ENCODE data around the gene ACSF3. TPM values are rescaled to one million over a fixed set of nuclear protein-coding genes. Genes with fewer than 3 reads are reported as not detected.

The ACSF3 gene
- total RNA-seq, 2 donors from 2014 or later = 34.8 to 35.5 TPM

DNA sequence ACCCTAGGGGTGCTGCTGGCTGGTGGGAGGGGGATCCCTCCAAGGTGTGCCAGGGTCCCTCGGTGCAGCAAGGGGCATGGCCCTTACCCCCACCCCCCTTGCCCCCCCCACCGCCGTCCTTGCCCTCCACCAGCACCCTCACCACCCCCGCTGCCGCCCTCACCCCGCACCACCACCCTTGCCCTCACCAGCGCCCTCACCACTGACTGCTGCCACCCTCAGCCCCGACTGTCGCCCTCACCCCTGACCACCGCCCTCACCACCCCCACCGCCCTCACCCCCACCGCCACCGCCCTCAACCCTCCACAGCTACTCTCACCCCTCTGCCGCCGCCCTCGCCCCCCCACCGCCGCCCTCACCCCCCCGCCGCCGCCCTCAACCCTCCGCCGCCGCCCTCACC, 23.1 kb upstream of the ACSF3 start:
- WGBS, 2 experiments (ENCODE audit: insufficient coverage in 1 of 2, insufficient read length in 1 of 2) = 85% methylated on average over 9 of the region's 24 CpGs; no CpG with 5 or more reads in 1 of the 2 experiments
- no peak overlapping the region for H3K4me3 Mint-ChIP-seq
- H3K27ac Mint-ChIP-seq = no peak overlapping the region
- Histone ChIP-seq H3K9me3 (ENCODE audit: control insufficient read depth, low read length) (peaks cover 18% of the 10 kb centered on the region), H3K27ac (ENCODE audit: low read depth, low read length) (no peak overlapping the region), H3K9ac (ENCODE audit: extremely low read depth, low read length, poor library complexity, severe bottlenecking) (no peak overlapping the region), H3K4me3 (ENCODE audit: low read length) (no peak overlapping the region), H3K27me3 (ENCODE audit: control insufficient read depth, insufficient read depth, low read length, poor library complexity, severe bottlenecking) (no peaks in the 10 kb centered on the region), H3K36me3 (ENCODE audit: control insufficient read depth, insufficient read depth, low read length) (no peaks in the 10 kb centered on the region), H3K4me1 (ENCODE audit: control insufficient read depth, insufficient read depth, low read length) (no peaks in the 10 kb centered on the region)
- no peaks in the 10 kb centered on the region for H3K4me1 Mint-ChIP-seq
- DNase-seq = no peak
- no peaks in the 10 kb centered on the region for H3K27me3 Mint-ChIP-seq (ENCODE audit: insufficient read depth)
- no peak for TF ChIP-seq CTCF (conservative IDR thresholded peaks at IDR 0.05)
- H3K36me3 Mint-ChIP-seq (ENCODE audit: low read depth) = no peaks in the 10 kb centered on the region
- H3K9me3 Mint-ChIP-seq = peaks cover 19% of the 10 kb centered on the region

- Histone ChIP-seq H3K9ac (ENCODE audit: extremely low read depth, low read length, poor library complexity, severe bottlenecking) (no peak overlapping the region), H3K4me1 (ENCODE audit: control insufficient read depth, insufficient read depth, low read length) (no peaks in the 10 kb centered on the region), H3K36me3 (ENCODE audit: control insufficient read depth, insufficient read depth, low read length) (no peaks in the 10 kb centered on the region), H3K4me3 (ENCODE audit: low read length) (no peak overlapping the region), H3K27me3 (ENCODE audit: control insufficient read depth, insufficient read depth, low read length, poor library complexity, severe bottlenecking) (no peaks in the 10 kb centered on the region), H3K9me3 (ENCODE audit: control insufficient read depth, low read length) (peaks cover 23% of the 10 kb centered on the region), H3K27ac (ENCODE audit: low read depth, low read length) (peak overlapping the region; percentile 44)
- Mint-ChIP-seq H3K9me3 (peaks cover 29% of the 10 kb centered on the region), H3K27me3 (ENCODE audit: insufficient read depth) (no peaks in the 10 kb centered on the region), H3K4me1 (no peaks in the 10 kb centered on the region), H3K27ac (no peak overlapping the region), H3K36me3 (ENCODE audit: low read depth) (no peaks in the 10 kb centered on the region), H3K4me3 (no peak overlapping the region)
- no peak for TF ChIP-seq CTCF (conservative IDR thresholded peaks at IDR 0.05)
- 79 to 86% methylated on average over 15 to 30 of the region's 30 CpGs for WGBS, 2 experiments (ENCODE audit: insufficient coverage in 1 of 2, insufficient read length in 1 of 2)
- DNase-seq = no peak
Observed at GRCh38 chr16:89071686-89072547, 21.7 kb upstream of the ACSF3 start.

DNA sequence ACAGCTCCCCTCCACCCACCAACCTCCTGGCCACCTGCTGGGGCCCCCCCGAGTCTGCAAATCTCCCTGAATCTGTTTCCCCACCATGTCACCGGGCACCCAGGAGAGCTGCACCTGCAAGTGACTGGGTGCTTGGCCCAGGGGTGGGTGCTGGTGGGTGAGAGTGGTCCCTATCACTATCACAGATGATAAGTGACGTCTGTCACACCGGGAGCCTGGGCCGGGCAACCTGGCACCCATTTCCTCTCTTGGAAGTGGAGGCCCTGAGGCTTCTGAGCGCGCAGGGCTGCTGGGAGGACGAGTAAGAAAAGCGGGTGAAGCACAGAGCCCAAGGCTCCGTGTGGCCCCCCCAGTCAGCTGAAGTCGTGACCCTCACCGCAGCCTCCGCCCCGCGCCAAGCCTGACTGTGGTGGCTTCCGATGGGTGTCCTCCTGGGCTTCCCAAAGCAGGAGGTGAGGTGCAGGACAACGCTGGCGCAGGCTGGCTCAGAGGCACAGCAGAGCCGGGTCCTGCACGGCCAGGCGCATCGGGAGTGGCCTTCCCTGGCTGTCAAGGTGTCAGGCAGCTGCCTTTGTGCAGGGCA, 21.0 kb upstream of the ACSF3 start:
- Mint-ChIP-seq H3K9me3 (peaks cover 29% of the 10 kb centered on the region), H3K4me3 (no peak overlapping the region), H3K4me1 (no peaks in the 10 kb centered on the region), H3K27me3 (ENCODE audit: insufficient read depth) (no peaks in the 10 kb centered on the region), H3K27ac (no peak overlapping the region), H3K36me3 (ENCODE audit: low read depth) (no peaks in the 10 kb centered on the region)
- Histone ChIP-seq H3K4me3 (ENCODE audit: low read length) (no peak overlapping the region), H3K9me3 (ENCODE audit: control insufficient read depth, low read length) (peaks cover 23% of the 10 kb centered on the region), H3K27me3 (ENCODE audit: control insufficient read depth, insufficient read depth, low read length, poor library complexity, severe bottlenecking) (no peaks in the 10 kb centered on the region), H3K27ac (ENCODE audit: low read depth, low read length) (no peak overlapping the region), H3K4me1 (ENCODE audit: control insufficient read depth, insufficient read depth, low read length) (no peaks in the 10 kb centered on the region), H3K36me3 (ENCODE audit: control insufficient read depth, insufficient read depth, low read length) (no peaks in the 10 kb centered on the region), H3K9ac (ENCODE audit: extremely low read depth, low read length, poor library complexity, severe bottlenecking) (no peak overlapping the region)
- DNase-seq = no peak
- 92 to 96% methylated on average over 10 to 22 of the region's 22 CpGs for WGBS, 2 experiments (ENCODE audit: insufficient coverage in 1 of 2, insufficient read length in 1 of 2)
- TF ChIP-seq CTCF (conservative IDR thresholded peaks at IDR 0.05) = no peak
